A549 (cell line): ENCODE measurements around the gene CACNA1D.

Experiments
- EP300 ChIP-seq, 2 experiments: fragments of >200 bp; sonication (Bioruptor Twin); formaldehyde crosslinking; IDR thresholded peaks; 2 replicates in 1 of 2; 3 replicates in 1 of 2; pipeline ENCODE4 v1.6.1; 2016 to 2017
- KDM1A ChIP-seq: fragments of 200-600 bp; sonication (generic); IDR thresholded peaks from 2 replicates; pipeline ENCODE4 v1.6.1; 2016; ENCODE audit warnings: low read depth, mild to moderate bottlenecking
- NFE2L2 ChIP-seq: fragments of 150-350 bp; conservative IDR thresholded peaks from 2 replicates; pipeline ENCODE4 v1.6.1; 2014; ENCODE audit warnings: low read length
- PHF8 ChIP-seq: fragments of 200-600 bp; sonication (generic); IDR thresholded peaks from 2 replicates; pipeline ENCODE4 v1.6.1; 2016; ENCODE audit warnings: low read depth, mild to moderate bottlenecking, antibody characterized with exemption, moderate library complexity, borderline replicate concordance
- POLR2A ChIP-seq: IDR thresholded peaks from 2 replicates; pipeline ENCODE4 v1.6.1; 2012; ENCODE audit warnings: mild to moderate bottlenecking, low read length
- RFX5 ChIP-seq: fragments of 450-650 bp; IDR thresholded peaks from 2 replicates; pipeline ENCODE4 v1.7.1; 2014; ENCODE audit warnings: antibody characterized with exemption, mild to moderate bottlenecking, moderate library complexity
- TF ChIP-seq, protein P1 (sequence below): fragments of 450-650 bp; IDR thresholded peaks from 2 replicates; pipeline ENCODE4 v1.6.1; 2014; ENCODE audit warnings: antibody characterized with exemption
- TF ChIP-seq, protein P2 (sequence below): fragments of >200 bp; sonication (Bioruptor Twin); formaldehyde crosslinking; IDR thresholded peaks from 3 replicates; pipeline ENCODE4 v1.5.1; 2016
- TF ChIP-seq, protein P3 (sequence below): fragments of 200-600 bp; sonication (generic); IDR thresholded peaks from 2 replicates; pipeline ENCODE4 v1.6.1; 2016; ENCODE audit warnings: antibody characterized with exemption, mild to moderate bottlenecking, moderate library complexity

DNA sequence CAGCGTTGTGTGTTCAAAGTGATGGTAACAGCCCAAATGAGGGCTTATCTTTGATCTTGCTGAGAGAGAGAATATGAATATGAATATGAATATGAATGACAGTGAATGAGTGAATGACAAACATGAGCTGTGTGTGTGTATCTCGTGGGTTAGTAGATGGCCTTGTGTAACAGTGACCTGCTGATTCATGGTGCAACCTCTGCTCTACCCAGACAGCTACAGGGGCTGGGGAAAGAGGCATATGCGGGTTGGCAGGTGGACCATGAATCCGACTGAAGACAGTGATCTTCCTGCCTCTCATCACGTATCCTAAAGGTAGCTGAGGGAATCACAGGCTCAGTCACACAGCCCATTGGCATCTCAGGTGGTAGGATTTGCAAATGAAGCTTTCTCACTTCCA is 293.6 kb downstream of the CACNA1D start:
- TF ChIP-seq, protein P1, sequence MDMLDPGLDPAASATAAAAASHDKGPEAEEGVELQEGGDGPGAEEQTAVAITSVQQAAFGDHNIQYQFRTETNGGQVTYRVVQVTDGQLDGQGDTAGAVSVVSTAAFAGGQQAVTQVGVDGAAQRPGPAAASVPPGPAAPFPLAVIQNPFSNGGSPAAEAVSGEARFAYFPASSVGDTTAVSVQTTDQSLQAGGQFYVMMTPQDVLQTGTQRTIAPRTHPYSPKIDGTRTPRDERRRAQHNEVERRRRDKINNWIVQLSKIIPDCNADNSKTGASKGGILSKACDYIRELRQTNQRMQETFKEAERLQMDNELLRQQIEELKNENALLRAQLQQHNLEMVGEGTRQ: no peak
- TF ChIP-seq, protein P2, sequence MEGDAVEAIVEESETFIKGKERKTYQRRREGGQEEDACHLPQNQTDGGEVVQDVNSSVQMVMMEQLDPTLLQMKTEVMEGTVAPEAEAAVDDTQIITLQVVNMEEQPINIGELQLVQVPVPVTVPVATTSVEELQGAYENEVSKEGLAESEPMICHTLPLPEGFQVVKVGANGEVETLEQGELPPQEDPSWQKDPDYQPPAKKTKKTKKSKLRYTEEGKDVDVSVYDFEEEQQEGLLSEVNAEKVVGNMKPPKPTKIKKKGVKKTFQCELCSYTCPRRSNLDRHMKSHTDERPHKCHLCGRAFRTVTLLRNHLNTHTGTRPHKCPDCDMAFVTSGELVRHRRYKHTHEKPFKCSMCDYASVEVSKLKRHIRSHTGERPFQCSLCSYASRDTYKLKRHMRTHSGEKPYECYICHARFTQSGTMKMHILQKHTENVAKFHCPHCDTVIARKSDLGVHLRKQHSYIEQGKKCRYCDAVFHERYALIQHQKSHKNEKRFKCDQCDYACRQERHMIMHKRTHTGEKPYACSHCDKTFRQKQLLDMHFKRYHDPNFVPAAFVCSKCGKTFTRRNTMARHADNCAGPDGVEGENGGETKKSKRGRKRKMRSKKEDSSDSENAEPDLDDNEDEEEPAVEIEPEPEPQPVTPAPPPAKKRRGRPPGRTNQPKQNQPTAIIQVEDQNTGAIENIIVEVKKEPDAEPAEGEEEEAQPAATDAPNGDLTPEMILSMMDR: no peak
- TF ChIP-seq EP300 (IDR thresholded peaks at IDR 0.05) (no peak), RFX5 (no peak), NFE2L2 (no peak), POLR2A (no peak), KDM1A (no peak), PHF8 (no peak)
- TF ChIP-seq, protein P3, sequence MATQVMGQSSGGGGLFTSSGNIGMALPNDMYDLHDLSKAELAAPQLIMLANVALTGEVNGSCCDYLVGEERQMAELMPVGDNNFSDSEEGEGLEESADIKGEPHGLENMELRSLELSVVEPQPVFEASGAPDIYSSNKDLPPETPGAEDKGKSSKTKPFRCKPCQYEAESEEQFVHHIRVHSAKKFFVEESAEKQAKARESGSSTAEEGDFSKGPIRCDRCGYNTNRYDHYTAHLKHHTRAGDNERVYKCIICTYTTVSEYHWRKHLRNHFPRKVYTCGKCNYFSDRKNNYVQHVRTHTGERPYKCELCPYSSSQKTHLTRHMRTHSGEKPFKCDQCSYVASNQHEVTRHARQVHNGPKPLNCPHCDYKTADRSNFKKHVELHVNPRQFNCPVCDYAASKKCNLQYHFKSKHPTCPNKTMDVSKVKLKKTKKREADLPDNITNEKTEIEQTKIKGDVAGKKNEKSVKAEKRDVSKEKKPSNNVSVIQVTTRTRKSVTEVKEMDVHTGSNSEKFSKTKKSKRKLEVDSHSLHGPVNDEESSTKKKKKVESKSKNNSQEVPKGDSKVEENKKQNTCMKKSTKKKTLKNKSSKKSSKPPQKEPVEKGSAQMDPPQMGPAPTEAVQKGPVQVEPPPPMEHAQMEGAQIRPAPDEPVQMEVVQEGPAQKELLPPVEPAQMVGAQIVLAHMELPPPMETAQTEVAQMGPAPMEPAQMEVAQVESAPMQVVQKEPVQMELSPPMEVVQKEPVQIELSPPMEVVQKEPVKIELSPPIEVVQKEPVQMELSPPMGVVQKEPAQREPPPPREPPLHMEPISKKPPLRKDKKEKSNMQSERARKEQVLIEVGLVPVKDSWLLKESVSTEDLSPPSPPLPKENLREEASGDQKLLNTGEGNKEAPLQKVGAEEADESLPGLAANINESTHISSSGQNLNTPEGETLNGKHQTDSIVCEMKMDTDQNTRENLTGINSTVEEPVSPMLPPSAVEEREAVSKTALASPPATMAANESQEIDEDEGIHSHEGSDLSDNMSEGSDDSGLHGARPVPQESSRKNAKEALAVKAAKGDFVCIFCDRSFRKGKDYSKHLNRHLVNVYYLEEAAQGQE: no peak
